CD1c-positive myeloid dendritic cell (primary cell): ENCODE data around the gene TOPAZ1.

Experiments
- DNase-seq: peaks from one replicate; pipeline ENCODE4 v3.0.0-alpha.2; 2016; ENCODE audit errors: extremely low spot score

Gene TOPAZ1

GRCh38 chr3:44242721-44243120 is 1.0 kb downstream of the TOPAZ1 start:
- DNase-seq: no peak

- DNase-seq: no peak
These were observed 6.5 kb downstream of the TOPAZ1 start for GRCh38 chr3:44248152-44248551.

- DNase-seq: no peak
These were observed 10.8 kb downstream of the TOPAZ1 start for GRCh38 chr3:44252332-44252959.

GRCh38 chr3:44259404-44259803 is 17.7 kb downstream of the TOPAZ1 start:
- DNase-seq: no peak

GRCh38 chr3:44264146-44264545 is 22.5 kb downstream of the TOPAZ1 start:
- no peak for DNase-seq

GRCh38 chr3:44265815-44266214 is 24.1 kb downstream of the TOPAZ1 start:
- no peak for DNase-seq

GRCh38 chr3:44272191-44272590 is 30.5 kb downstream of the TOPAZ1 start:
- DNase-seq: no peak

GRCh38 chr3:44277925-44278324 is 36.2 kb downstream of the TOPAZ1 start:
- no peak for DNase-seq

- no peak for DNase-seq
These were observed 38.4 kb downstream of the TOPAZ1 start for GRCh38 chr3:44280077-44280476.

GRCh38 chr3:44280631-44281030 is 38.9 kb downstream of the TOPAZ1 start:
- no peak for DNase-seq

GRCh38 chr3:44284949-44285348 is 43.3 kb downstream of the TOPAZ1 start:
- DNase-seq: no peak

- no peak for DNase-seq
These were observed 48.3 kb downstream of the TOPAZ1 start for GRCh38 chr3:44289882-44290462.

- DNase-seq: no peak
These were observed 50.6 kb downstream of the TOPAZ1 start for GRCh38 chr3:44292276-44292675.

- no peak for DNase-seq
These were observed 51.3 kb downstream of the TOPAZ1 start for GRCh38 chr3:44292947-44293346.

- no peak for DNase-seq
These were observed 55.6 kb downstream of the TOPAZ1 start for GRCh38 chr3:44297255-44297654.

- no peak for DNase-seq
These were observed 60.1 kb downstream of the TOPAZ1 start for GRCh38 chr3:44301746-44302145.

GRCh38 chr3:44309500-44309899 is 67.8 kb downstream of the TOPAZ1 start:
- no peak for DNase-seq

GRCh38 chr3:44318891-44319311 is 77.2 kb downstream of the TOPAZ1 start:
- no peak for DNase-seq

GRCh38 chr3:44321335-44321734 is 79.6 kb downstream of the TOPAZ1 start:
- no peak for DNase-seq

- DNase-seq: peak; percentile 65
These were observed 81.8 kb downstream of the TOPAZ1 start for GRCh38 chr3:44323341-44323955.

GRCh38 chr3:44324584-44324983 is 82.9 kb downstream of the TOPAZ1 start:
- no peak for DNase-seq

- no peak for DNase-seq
These were observed 84.3 kb downstream of the TOPAZ1 start for GRCh38 chr3:44326019-44326418.

- no peak for DNase-seq
These were observed 84.8 kb downstream of the TOPAZ1 start for GRCh38 chr3:44326515-44326914.
